GM10266 (cell line): ENCODE data around the gene OR56B1.
"Not testable (repeated sequence)": the region's sequence is repeated elsewhere in the genome, so short reads cannot be mapped to it uniquely, and the experiment has no call there.

ENCODE experiments used
- DNase-seq: peaks from one replicate; pipeline ENCODE4 v3.0.0; 2012; ENCODE audit errors: extremely low spot score
- TF ChIP-seq, protein P1 (sequence below): IDR thresholded peaks from 2 replicates; pipeline ENCODE4 v1.5.1; 2012; ENCODE audit warnings: mild to moderate bottlenecking, low read depth; ENCODE audit not compliant: control insufficient read depth, insufficient read depth; ENCODE audit errors: missing control alignments

OR56B1 gene

DNA sequence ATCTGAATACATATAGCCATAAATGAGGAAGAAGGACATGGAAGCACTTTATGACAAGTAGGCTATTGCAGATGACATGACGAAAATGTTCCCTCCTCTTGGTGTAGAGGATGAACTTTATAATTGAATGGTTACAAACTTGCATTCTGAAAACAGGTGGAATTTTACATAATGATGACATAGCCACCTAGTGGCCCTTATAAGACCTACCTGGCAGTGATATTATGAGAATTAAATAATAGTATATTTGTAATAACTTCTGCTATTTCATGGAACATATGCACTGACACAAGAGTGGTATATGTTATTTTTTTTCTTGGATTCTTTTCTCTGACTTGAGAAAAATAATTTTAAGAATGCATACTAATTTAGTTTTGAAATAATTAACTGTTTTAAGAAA, 23.7 kb upstream of the OR56B1 start:
- TF ChIP-seq, protein P1, sequence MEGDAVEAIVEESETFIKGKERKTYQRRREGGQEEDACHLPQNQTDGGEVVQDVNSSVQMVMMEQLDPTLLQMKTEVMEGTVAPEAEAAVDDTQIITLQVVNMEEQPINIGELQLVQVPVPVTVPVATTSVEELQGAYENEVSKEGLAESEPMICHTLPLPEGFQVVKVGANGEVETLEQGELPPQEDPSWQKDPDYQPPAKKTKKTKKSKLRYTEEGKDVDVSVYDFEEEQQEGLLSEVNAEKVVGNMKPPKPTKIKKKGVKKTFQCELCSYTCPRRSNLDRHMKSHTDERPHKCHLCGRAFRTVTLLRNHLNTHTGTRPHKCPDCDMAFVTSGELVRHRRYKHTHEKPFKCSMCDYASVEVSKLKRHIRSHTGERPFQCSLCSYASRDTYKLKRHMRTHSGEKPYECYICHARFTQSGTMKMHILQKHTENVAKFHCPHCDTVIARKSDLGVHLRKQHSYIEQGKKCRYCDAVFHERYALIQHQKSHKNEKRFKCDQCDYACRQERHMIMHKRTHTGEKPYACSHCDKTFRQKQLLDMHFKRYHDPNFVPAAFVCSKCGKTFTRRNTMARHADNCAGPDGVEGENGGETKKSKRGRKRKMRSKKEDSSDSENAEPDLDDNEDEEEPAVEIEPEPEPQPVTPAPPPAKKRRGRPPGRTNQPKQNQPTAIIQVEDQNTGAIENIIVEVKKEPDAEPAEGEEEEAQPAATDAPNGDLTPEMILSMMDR, result peak; percentile 39
- peak; percentile 11 for DNase-seq

DNA sequence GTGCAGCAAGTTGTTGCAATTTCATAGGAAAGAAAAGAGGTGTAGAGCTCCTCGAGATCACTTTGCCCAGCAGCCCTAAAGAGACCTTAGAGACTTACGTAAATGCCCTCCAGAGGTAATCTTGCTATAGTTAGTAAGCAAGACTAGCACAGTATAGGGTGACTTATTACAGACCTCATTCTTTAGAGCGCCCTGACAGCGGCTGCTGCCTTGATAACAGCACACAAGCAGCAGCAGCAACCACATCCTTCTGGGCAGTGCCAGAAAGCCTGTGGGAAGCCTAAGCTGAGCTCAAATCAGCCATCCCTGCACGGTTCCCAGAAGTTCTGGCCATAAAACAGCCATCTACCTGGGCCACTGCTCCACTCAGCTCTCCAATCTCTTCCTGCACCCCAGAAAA, 22.6 kb upstream of the OR56B1 start:
- DNase-seq, result no peak
- TF ChIP-seq, protein P1, result no peak

DNA sequence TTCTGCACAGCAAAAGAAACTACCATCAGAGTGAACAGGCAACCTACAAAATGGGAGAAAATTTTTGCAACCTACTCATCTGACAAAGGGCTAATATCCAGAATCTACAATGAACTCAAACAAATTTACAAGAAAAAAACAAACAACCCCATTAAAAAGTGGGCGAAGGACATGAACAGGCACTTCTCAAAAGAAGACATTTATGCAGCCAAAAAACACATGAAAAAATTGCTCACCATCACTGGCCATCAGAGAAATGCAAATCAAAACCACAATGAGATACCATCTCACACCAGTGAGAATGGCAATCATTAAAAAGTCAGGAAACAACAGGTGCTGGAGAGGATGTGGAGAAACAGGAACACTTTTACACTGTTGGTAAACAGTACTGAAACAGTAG, 19.7 kb upstream of the OR56B1 start:
- not testable (repeated sequence) for DNase-seq

DNA sequence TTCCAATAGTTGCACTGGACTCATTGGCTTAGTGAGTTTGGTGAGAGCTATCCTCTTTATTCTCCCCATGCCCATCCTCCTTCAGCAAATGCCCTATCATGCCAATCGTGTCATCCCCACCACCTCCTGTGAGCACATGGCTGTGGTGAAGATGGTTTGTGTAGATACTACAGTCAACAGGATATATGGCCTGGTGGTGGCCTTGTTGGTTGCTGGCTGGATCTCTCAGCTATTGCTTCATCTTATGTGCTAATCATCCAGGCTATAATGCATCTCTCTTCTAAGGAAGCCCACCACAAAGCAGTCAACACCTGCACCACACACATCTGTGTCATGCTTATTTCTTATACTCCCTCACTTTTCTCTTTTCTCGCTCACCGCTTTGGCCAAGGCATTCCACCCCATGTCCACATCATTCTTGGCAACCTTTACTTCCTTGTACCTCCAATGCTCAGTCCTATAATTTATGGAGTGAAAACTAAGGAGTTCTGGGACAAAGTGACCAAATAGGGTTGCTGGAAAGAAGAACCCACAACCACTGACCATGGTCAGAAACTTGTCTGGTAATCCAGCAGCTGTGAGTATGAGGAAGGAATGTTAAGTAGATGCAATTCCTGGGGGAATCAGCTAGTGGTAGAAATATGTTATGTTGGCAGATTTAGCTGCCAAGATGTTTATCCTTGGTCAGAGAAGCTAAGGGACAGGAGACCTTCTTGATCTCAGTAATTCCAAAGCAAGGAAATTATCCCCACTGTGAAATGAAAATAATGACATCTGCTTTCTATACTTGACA, 16.3 kb upstream of the OR56B1 start:
- TF ChIP-seq, protein P1, result no peak
- DNase-seq, result no peak

DNA sequence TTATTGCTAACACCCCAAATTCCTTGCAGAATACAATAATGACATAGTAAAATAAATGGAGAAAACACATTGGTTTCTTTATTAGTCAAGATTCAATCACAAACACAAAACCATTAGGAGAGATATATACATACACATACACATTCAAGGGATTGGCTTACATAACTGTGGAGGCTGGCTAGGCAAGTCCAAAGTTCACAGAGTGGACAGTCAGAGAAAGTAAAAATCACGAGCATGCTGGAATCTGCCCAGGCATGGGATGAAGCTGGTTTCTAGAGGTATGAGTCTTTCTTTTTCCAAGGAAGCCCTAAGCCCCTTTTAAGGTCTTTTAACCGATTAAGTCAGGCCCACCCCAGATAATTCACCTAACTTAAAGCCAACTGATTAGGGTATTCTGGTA, 13.6 kb upstream of the OR56B1 start:
- DNase-seq, result no peak
- TF ChIP-seq, protein P1, result no peak

DNA sequence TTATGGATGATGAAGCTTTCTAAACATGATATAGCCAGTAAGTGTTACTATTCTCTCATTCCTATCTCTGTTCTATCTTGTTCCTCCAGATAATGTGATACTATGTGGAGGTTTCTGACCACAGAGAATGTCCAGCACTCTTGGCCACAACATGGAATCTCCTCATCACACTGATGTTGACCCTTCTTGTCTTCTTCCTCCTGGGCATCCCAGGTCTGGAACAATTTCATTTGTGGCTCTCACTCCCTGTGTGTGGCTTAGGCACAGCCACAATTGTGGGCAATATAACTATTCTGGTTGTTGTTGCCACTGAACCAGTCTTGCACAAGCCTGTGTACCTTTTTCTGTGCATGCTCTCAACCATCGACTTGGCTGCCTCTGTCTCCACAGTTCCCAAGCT, 9.9 kb upstream of the OR56B1 start:
- TF ChIP-seq, protein P1, result no peak
- DNase-seq, result no peak

DNA sequence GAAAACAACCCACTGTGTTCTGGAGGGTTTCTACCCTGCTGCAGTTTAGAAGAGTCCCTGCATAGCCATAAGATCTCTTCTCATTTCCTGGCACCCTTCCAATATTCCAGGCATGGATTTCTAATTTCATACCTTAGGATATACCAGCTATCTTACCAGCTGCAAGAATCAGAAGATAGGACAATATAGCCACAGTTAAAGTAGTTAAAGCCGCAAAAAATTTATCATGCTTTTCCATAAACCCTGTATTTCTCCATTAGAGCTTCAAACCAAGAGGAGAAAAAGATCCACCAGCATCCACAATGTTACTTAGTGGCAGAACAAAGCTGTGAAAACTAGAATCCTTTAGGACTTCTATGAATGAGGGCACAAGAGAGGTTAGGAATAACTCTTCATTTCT, 8.6 kb upstream of the OR56B1 start:
- DNase-seq, result no peak

DNA sequence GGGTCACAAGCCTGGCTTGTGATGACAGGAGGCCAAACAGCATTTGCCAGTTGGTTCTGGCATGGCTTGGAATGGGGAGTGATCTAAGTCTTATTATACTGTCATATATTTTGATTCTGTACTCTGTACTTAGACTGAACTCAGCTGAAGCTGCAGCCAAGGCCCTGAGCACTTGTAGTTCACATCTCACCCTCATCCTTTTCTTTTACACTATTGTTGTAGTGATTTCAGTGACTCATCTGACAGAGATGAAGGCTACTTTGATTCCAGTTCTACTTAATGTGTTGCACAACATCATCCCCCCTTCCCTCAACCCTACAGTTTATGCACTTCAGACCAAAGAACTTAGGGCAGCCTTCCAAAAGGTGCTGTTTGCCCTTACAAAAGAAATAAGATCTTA, 843 bp downstream of the OR56B1 start:
- TF ChIP-seq, protein P1, result no peak
- no peak for DNase-seq

More for the DNA sequence above, 8.6 kb upstream of the OR56B1 start:
- TF ChIP-seq, protein P1, result no peak
